GM19372 (cell line): ENCODE measurements around the gene METTL26.
A peak's percentile ranks its signal among the peaks of the same experiment; 100 is the strongest.

ENCODE experiments used
- ATAC-seq: cut with Tn5 transposase; IDR thresholded peaks from one replicate; pipeline ENCODE4 v1.9.1; 2021; ENCODE audit warnings: mild to moderate bottlenecking, low read depth, moderate library complexity; ENCODE audit not compliant: unreplicated experiment

The METTL26 gene

GRCh38 chr16:636206-637080 is at the start of gene METTL26:
Gene METTL26 (minus strand): TSS chr16:636305. CDS start chr16:636290, 15 bp downstream.
- ATAC-seq: peak; percentile 76

GRCh38 chr16:684961-685696 is 49.0 kb upstream of the METTL26 start:
- ATAC-seq: no peak

GRCh38 chr16:684071-684794 is 48.1 kb upstream of the METTL26 start, which contains the start of gene JMJD8:
Gene JMJD8 (minus strand): TSS chr16:684334. CDS start chr16:684319, 15 bp downstream.
- ATAC-seq: peak; percentile 66

GRCh38 chr16:683396-684070 is 47.4 kb upstream of the METTL26 start:
- no peak for ATAC-seq

- no peak for ATAC-seq
Observed at GRCh38 chr16:682493-683395, 46.6 kb upstream of the METTL26 start.

- no peak for ATAC-seq
Observed at GRCh38 chr16:681746-682427, 45.8 kb upstream of the METTL26 start.

GRCh38 chr16:680967-681745 is 45.1 kb upstream of the METTL26 start:
- no peak for ATAC-seq

- ATAC-seq: no peak
Observed at GRCh38 chr16:680625-680945, 44.5 kb upstream of the METTL26 start.

- peak; percentile 39 for ATAC-seq
Observed at GRCh38 chr16:679814-680624, 43.9 kb upstream of the METTL26 start, which contains the start of gene STUB1. Gene STUB1 (plus strand): TSS chr16:680410. CDS start chr16:680526, 116 bp downstream.

GRCh38 chr16:678858-679813 is 43.0 kb upstream of the METTL26 start:
- ATAC-seq: no peak

GRCh38 chr16:678209-678857 is 42.2 kb upstream of the METTL26 start:
- no peak for ATAC-seq

GRCh38 chr16:677316-678190 is 41.4 kb upstream of the METTL26 start:
- no peak for ATAC-seq

- no peak for ATAC-seq
Observed at GRCh38 chr16:676913-677312, 40.8 kb upstream of the METTL26 start.

- ATAC-seq: no peak
Observed at GRCh38 chr16:676565-676902, 40.4 kb upstream of the METTL26 start.
